ENCODE results near the gene WNT3A.

Gene WNT3A

DNA sequence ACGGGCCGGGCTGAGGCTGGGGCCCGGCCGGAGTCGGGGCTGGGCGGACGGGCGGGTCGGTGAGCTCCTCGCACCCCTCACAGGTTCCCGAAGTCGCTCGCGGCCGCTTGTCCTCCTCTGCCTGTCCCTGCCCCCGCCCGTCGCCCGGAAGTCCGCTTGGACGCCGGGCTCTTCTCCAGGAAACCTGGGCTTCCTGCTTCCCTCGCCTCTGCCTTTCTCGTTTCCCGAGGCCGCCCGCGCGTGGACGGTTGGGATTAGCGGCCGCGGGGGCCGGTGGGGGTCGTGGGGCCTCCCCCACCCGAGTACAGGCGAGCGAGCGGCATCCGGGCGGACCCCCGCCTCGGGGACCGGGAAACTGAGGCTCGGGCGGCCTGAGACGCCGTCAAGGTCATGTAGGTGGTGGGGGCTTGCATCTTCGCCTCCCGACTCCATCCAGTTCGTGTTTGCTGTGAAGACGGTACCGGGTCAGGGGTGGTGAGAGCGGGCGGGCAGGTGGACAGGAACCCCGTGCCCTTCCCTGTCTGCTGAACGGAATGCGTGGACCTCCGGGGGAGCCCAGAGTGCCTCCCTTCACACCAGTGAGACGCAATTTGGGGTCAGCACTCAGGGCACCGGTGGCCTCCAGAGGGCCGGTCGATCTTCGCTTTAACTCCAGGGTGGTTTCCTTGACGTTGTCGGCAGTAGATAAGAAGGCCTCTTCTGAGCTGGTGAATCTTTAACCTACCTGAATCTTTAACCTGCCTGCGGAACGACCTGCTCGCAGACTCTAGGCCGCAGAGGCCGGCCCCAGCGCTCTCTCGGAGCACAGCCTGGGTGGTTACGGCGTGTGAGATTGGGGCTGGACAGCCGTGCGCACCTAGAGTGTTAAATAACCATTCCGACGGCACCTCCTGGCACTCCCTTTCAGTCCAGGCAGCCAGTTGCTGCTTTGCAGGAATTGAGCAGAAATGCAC lies 76.4 kb downstream of the WNT3A start:
- in situ Hi-C loops (cut with MboI; ENCODE audit: low pct_unique_long_range_greater_than_20kb, low sequenced_read_pairs, unreplicated experiment) = no loop called here
- TF ChIP-seq, protein P1, sequence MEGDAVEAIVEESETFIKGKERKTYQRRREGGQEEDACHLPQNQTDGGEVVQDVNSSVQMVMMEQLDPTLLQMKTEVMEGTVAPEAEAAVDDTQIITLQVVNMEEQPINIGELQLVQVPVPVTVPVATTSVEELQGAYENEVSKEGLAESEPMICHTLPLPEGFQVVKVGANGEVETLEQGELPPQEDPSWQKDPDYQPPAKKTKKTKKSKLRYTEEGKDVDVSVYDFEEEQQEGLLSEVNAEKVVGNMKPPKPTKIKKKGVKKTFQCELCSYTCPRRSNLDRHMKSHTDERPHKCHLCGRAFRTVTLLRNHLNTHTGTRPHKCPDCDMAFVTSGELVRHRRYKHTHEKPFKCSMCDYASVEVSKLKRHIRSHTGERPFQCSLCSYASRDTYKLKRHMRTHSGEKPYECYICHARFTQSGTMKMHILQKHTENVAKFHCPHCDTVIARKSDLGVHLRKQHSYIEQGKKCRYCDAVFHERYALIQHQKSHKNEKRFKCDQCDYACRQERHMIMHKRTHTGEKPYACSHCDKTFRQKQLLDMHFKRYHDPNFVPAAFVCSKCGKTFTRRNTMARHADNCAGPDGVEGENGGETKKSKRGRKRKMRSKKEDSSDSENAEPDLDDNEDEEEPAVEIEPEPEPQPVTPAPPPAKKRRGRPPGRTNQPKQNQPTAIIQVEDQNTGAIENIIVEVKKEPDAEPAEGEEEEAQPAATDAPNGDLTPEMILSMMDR (IDR thresholded peaks at IDR 0.05; ENCODE audit: extremely low read depth, insufficient read depth, missing control alignments) = no peak
- peak; percentile 62 for DNase-seq (ENCODE audit: low spot score)

DNA sequence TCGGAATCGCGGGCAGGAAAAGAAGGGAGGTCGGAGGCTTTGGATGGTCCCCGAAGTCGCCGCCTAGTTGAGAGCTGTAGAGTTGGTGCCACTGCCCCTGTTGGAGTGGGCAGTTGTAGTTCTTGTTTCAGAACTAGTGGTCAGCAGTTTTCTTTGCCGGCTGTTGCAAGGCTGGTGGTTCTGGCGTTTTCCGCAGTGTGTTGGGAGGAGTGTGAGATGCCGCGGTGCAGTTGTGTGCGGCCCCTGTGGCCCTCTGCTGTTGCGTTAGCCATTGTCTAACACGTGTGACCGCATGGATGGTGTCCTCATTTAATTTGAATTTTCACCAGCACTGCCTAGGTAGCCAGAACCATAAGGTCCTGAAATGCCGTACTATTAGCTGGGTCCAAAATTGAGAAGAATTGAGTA lies 77.1 kb downstream of the WNT3A start:
- TF ChIP-seq, protein P1 (IDR thresholded peaks at IDR 0.05; ENCODE audit: extremely low read depth, insufficient read depth, missing control alignments) = no peak
- in situ Hi-C loops (cut with MboI; ENCODE audit: low pct_unique_long_range_greater_than_20kb, low sequenced_read_pairs, unreplicated experiment) = no loop called here
- no peak for DNase-seq (ENCODE audit: low spot score)

DNA sequence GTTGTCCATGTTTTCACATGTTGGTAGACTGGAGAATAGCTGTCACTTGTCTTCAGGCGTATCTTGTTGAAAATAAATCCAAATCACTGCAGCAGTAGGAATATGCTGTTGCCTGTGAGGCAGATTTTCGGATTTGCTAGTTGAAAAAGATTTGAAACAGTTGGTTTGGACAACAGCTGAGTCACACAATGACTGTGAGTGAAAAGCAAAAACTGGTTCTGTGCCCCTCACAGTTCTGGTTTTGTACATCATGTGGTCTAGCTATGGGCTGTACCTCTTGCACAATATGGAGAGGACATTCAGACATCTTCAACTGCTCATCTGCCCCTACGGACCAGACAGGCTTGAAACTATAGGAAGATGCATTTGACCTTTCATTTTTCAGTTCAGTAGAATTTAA lies 77.5 kb downstream of the WNT3A start:
- no peak for DNase-seq (ENCODE audit: low spot score)
- in situ Hi-C loops (cut with MboI; ENCODE audit: low pct_unique_long_range_greater_than_20kb, low sequenced_read_pairs, unreplicated experiment) = no loop called here

DNA sequence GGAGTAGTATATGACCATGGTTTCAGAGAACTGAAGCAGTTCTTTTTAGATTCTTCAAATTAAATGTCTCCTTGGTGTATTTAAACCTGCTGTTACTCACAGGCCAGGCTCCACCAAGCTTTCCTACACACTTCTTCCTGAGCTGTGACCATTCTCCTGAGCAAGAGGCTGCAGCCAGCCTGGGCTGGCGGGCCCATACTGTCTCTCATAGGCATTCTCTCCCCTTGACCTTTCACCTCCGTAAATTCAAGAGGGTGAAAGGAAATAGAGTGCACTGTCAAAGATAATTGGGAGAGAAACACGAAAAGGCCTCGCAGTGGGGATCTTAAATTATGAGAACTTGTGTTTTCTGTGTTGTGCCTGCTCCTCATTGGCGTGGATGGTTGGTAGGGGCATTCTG lies 78.0 kb downstream of the WNT3A start:
- in situ Hi-C loops (cut with MboI; ENCODE audit: low pct_unique_long_range_greater_than_20kb, low sequenced_read_pairs, unreplicated experiment) = no loop called here
- TF ChIP-seq, protein P1 (IDR thresholded peaks at IDR 0.05; ENCODE audit: extremely low read depth, insufficient read depth, missing control alignments) = no peak

More for the DNA sequence above, 77.5 kb downstream of the WNT3A start:
- TF ChIP-seq, protein P1 (IDR thresholded peaks at IDR 0.05; ENCODE audit: extremely low read depth, insufficient read depth, missing control alignments) = no peak

DNA sequence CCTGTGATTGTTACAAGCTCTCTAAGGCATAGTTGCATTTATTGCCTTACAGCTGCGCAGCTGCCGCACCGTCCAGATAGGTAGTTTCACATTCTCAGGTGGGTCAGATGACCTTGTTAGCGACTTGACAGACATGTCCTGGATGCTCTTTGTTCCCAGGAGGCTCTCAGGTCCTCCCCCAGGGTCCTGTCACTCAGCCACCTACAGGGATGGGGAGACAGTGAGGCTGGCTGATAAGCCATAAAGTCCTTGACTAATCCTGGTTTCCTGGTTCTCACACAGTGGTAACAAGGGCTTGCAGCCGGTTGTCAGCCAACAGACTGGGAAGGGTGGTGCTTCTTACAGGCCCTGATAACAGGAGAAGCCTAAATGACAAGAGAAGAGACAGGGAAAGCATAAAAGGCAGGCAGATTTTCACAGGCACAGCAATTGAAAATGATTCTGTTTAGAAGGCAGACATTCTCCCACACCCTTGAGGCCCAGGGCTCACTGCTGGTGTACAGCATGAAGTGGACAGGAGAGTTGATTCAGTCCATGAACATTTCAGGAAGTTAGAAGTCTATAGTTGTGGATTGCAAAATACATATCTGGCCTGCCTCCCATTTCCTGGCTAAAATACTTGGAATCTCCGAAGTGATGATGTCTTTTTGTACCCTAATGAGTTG lies 78.6 kb downstream of the WNT3A start:
- DNase-seq (ENCODE audit: low spot score) = no peak
- in situ Hi-C loops (cut with MboI; ENCODE audit: low pct_unique_long_range_greater_than_20kb, low sequenced_read_pairs, unreplicated experiment) = no loop called here
- TF ChIP-seq, protein P1 (IDR thresholded peaks at IDR 0.05; ENCODE audit: extremely low read depth, insufficient read depth, missing control alignments) = no peak

More for the DNA sequence above, 78.0 kb downstream of the WNT3A start:
- DNase-seq (ENCODE audit: low spot score) = no peak

DNA sequence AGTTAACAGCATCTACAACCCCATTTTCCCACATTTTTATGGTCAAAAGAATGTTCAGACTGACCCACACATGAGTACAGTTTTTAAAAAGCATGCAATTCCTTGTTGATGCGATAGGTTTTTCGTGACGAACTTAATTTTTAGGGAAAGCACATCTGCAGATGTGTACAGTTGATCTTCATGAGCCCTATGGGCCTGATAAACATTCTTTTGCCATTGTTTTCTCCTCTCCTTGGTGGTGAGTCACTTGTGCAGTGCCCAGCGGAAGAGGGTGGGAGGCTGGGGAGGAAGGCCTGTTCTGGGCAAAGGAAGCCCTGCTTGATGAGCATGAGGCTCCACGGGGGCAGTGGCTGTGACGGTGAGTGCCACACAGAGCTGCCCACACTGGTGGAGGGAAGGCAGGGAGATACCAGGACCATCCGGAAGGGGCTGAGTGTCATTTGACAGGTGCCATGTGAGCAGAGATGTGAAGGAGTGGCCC lies 81.0 kb downstream of the WNT3A start:
- no peak for DNase-seq (ENCODE audit: low spot score)
- TF ChIP-seq, protein P1 (IDR thresholded peaks at IDR 0.05; ENCODE audit: extremely low read depth, insufficient read depth, missing control alignments) = no peak
- in situ Hi-C loops (cut with MboI; ENCODE audit: low pct_unique_long_range_greater_than_20kb, low sequenced_read_pairs, unreplicated experiment) = no loop called here

All from GM13977 (cell line).